Sigmoid colon (tissue), 7 donors: ENCODE measurements around the gene EXOC1L. TPM values are rescaled to one million over a fixed set of nuclear protein-coding genes. Genes with fewer than 3 reads are reported as not detected.

Experiments used
- DNase-seq: peaks from one replicate; pipeline ENCODE4 v3.0.0-alpha.2; 2019
- H3K27ac ChIP-seq, 4 donors: fragments of 200-600 bp; sonication (generic); one replicate each; pipeline ENCODE4 v1.5.1; 2016 to 2019; ENCODE audit warnings: mild to moderate bottlenecking in 1 of 4
- H3K27me3 ChIP-seq, 3 donors: fragments of 200-600 bp; sonication (generic); one replicate each; pipeline ENCODE4 v1.5.1; 2019; ENCODE audit warnings: mild to moderate bottlenecking in 1 of 3
- H3K36me3 ChIP-seq, 4 donors: fragments of 200-600 bp; sonication (generic); one replicate each; pipeline ENCODE4 v1.5.1; 2016 to 2019
- H3K4me1 ChIP-seq, 4 donors: fragments of 200-600 bp; sonication (generic); one replicate each; pipeline ENCODE4 v1.5.1; 2017 to 2019
- H3K4me3 ChIP-seq, 4 donors: fragments of 200-600 bp; sonication (generic); one replicate each; pipeline ENCODE4 v1.5.1; 2017 to 2019; ENCODE audit warnings: mild to moderate bottlenecking in 2 of 4, moderate library complexity in 1 of 4
- H3K9me3 ChIP-seq, 4 donors: fragments of 200-600 bp in 3 of 4; sonication (generic) in 3 of 4; one replicate each; pipeline versions ENCODE4 v1.5.1 to v1.6.1; 2013 to 2019
- EP300 ChIP-seq, 4 donors: sonication (generic); formaldehyde crosslinking; IDR thresholded peaks; one replicate each; pipeline ENCODE4 v1.6.1; 2017; ENCODE audit warnings: antibody characterized with exemption in 4 of 4
- POLR2A ChIP-seq, 2 donors: fragments of 450-650 bp; IDR thresholded peaks; one replicate each; pipeline ENCODE4 v1.6.1; 2016; ENCODE audit warnings: antibody characterized with exemption in 2 of 2, mild to moderate bottlenecking in 2 of 2, moderate library complexity in 2 of 2
- POLR2AphosphoS5 ChIP-seq, 4 donors: sonication (generic); formaldehyde crosslinking; IDR thresholded peaks; one replicate each; pipeline ENCODE4 v1.6.1; 2017; ENCODE audit warnings: antibody characterized with exemption in 4 of 4
- WGBS, 2 donors: extraction: QIAGEN DNeasy Blood & Tissue Kit; methylation state at CpG; one replicate each; pipeline ENCODE4 v1.1.7; 2013; 5-methylcytosine and 5-hydroxymethylcytosine counted together
- intact Hi-C: fragments of 100-400 bp; cut with DNase I; formaldehyde crosslinking; loops from one replicate; pipeline ENCODE4 v1.15.1; 2023
- polyA plus RNA-seq, 3 donors: library from polyadenylated mRNA; stranded (reverse); fragments of 200-250 nt; gene quantifications; one replicate each; pipeline ENCODE4 v1.2.3, GENCODE V29; 2013
- total RNA-seq, 4 donors: library from RNA; depleted of rRNA; stranded (reverse); fragments of >200 nt; gene quantifications; one replicate each; pipeline ENCODE4 v1.1.0, GENCODE V29; 2016
- TF ChIP-seq, protein P1 (sequence below), 4 experiments: fragments of 450-650 bp in 3 of 4; fragments of 200-600 bp in 1 of 4; IDR thresholded peaks; one replicate each; pipeline ENCODE4 v1.5.1; 2016 to 2019; ENCODE audit warnings: antibody characterized with exemption in 4 of 4, mild to moderate bottlenecking in 3 of 4, moderate library complexity in 2 of 4
- donor health status: healthy with polysubstance abuse.
- donor health status: Bipolar disorder and iron deficiency.
- donor health status: healthy.

The EXOC1L gene
- total and polyA plus RNA-seq, 7 donors, result not detected

GRCh38 chr4:55876387-55876786 lies 56.8 kb downstream of the EXOC1L start:
- Histone ChIP-seq H3K36me3 (peaks cover 0 to 82% (median 22%) of the 10 kb centered on the region in 4 donors), H3K4me1 (peaks cover 0 to 4% (median 0%) of the 10 kb centered on the region in 4 donors), H3K27me3 (no peaks in the 10 kb centered on the region), H3K4me3 (no peak overlapping the region), H3K9me3 (no peaks in the 10 kb centered on the region), H3K27ac (no peak overlapping the region)
- intact Hi-C loops, result no loop called here
- DNase-seq, result no peak
- TF ChIP-seq, protein P1, sequence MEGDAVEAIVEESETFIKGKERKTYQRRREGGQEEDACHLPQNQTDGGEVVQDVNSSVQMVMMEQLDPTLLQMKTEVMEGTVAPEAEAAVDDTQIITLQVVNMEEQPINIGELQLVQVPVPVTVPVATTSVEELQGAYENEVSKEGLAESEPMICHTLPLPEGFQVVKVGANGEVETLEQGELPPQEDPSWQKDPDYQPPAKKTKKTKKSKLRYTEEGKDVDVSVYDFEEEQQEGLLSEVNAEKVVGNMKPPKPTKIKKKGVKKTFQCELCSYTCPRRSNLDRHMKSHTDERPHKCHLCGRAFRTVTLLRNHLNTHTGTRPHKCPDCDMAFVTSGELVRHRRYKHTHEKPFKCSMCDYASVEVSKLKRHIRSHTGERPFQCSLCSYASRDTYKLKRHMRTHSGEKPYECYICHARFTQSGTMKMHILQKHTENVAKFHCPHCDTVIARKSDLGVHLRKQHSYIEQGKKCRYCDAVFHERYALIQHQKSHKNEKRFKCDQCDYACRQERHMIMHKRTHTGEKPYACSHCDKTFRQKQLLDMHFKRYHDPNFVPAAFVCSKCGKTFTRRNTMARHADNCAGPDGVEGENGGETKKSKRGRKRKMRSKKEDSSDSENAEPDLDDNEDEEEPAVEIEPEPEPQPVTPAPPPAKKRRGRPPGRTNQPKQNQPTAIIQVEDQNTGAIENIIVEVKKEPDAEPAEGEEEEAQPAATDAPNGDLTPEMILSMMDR (IDR thresholded peaks at IDR 0.05), result no peak
- no peak for TF ChIP-seq POLR2A (IDR thresholded peaks at IDR 0.05)
- TF ChIP-seq POLR2AphosphoS5 (IDR thresholded peaks at IDR 0.05), result no peak
- TF ChIP-seq EP300 (IDR thresholded peaks at IDR 0.05), result no peak

- peaks cover 0 to 11% (median 0%) of the 10 kb centered on the region in 4 donors for H3K4me1 ChIP-seq
- H3K27me3 ChIP-seq, result no peaks in the 10 kb centered on the region
- H3K9me3 ChIP-seq, result no peaks in the 10 kb centered on the region
- 95 to 97% methylated on average over 3 of the region's 3 CpGs for WGBS, 2 donors
- TF ChIP-seq POLR2AphosphoS5 (IDR thresholded peaks at IDR 0.05), result no peak
- TF ChIP-seq, protein P1 (IDR thresholded peaks at IDR 0.05), result no peak
- TF ChIP-seq EP300 (IDR thresholded peaks at IDR 0.05), result no peak
- no peak for TF ChIP-seq POLR2A (IDR thresholded peaks at IDR 0.05)
- peaks cover 0 to 76% (median 22%) of the 10 kb centered on the region in 4 donors for H3K36me3 ChIP-seq
- intact Hi-C loops, result no loop called here
- H3K4me3 ChIP-seq, result no peak overlapping the region
- no peak overlapping the region for H3K27ac ChIP-seq
- DNase-seq, result no peak
Observed at GRCh38 chr4:55879224-55879623, 59.6 kb downstream of the EXOC1L start.

DNA sequence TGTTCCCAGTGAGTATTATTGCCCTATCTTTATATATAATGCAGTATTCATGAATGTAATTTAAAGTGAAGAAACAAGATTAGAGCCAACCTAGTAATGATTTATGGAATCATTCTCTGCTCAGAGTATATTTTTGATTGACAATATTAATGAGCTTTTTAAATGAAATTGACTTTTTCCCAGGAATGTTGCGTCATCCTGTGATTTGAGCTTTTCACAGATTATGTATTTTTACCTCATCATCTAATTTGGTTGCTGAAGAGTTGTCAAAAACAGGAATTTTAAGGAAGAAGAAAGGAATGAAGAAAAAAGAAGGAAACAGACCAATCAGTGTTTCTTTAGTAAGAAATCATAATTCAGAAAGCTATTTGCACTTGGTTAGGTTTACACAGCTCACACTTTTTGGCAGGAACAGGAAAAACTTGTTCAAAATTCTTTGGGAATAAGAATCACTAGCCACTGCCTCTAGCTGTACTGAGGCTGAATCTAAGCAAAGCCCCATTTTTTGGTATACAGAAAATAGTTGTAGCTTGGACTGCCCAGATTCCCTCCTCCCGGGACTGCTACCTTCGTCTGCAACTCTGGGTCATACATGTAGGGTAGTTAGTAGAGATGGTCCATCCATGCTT lies 61.2 kb downstream of the EXOC1L start:
- DNase-seq, result no peak
- intact Hi-C loops, result no loop called here
- Histone ChIP-seq H3K4me3 (no peak overlapping the region), H3K27me3 (no peaks in the 10 kb centered on the region), H3K36me3 (peaks cover 0 to 75% (median 22%) of the 10 kb centered on the region in 4 donors), H3K9me3 (no peaks in the 10 kb centered on the region), H3K27ac (no peak overlapping the region), H3K4me1 (peaks cover 0 to 15% (median 0%) of the 10 kb centered on the region in 4 donors)
- 95 to 99% methylated on average over 3 of the region's 3 CpGs for WGBS, 2 donors
- TF ChIP-seq POLR2A (IDR thresholded peaks at IDR 0.05) (no peak), EP300 (IDR thresholded peaks at IDR 0.05) (no peak), POLR2AphosphoS5 (IDR thresholded peaks at IDR 0.05) (no peak)
- TF ChIP-seq, protein P1 (IDR thresholded peaks at IDR 0.05), result no peak

GRCh38 chr4:55884093-55884850 lies 64.7 kb downstream of the EXOC1L start:
- Histone ChIP-seq H3K4me3 (no peak overlapping the region), H3K27ac (no peak overlapping the region), H3K36me3 (peaks cover 0 to 70% (median 12%) of the 10 kb centered on the region in 4 donors), H3K4me1 (peaks cover 0 to 10% (median 0%) of the 10 kb centered on the region in 4 donors), H3K27me3 (no peaks in the 10 kb centered on the region), H3K9me3 (no peaks in the 10 kb centered on the region)
- intact Hi-C loops, result no loop called here
- no peak for DNase-seq
- WGBS, 2 donors, result 83 to 95% methylated on average over 2 of the region's 2 CpGs
- TF ChIP-seq EP300 (IDR thresholded peaks at IDR 0.05), result no peak
- no peak for TF ChIP-seq POLR2A (IDR thresholded peaks at IDR 0.05)
- TF ChIP-seq POLR2AphosphoS5 (IDR thresholded peaks at IDR 0.05), result no peak
- TF ChIP-seq, protein P1 (IDR thresholded peaks at IDR 0.05), result no peak
